Suppressor macrophage treated with lipopolysaccharide for 4 hours (primary cell): Measurements from ENCODE around the gene TIGD3.
A peak's percentile ranks its signal among the peaks of the same experiment; 100 is the strongest.

Source experiments
- DNase-seq: peaks from one replicate; pipeline ENCODE4 v3.0.0-alpha.2; 2020

The TIGD3 gene

GRCh38 chr11:65354265-65355012, at the start of gene TIGD3:
Gene TIGD3, plus strand, starts transcription at chr11:65354751. Its CDS starts 1,058 bp downstream, at chr11:65355809.
- DNase-seq: peak; percentile 96

- no peak for DNase-seq
Measured at GRCh38 chr11:65305501-65306268, 48.9 kb upstream of the TIGD3 start.

- peak; percentile 70 for DNase-seq
Measured at GRCh38 chr11:65307298-65308229, 47.0 kb upstream of the TIGD3 start.

- DNase-seq: peak; percentile 95
Measured at GRCh38 chr11:65308281-65308891, 46.2 kb upstream of the TIGD3 start.

- DNase-seq: peak; percentile 67
Measured at GRCh38 chr11:65309006-65309405, 45.5 kb upstream of the TIGD3 start.

GRCh38 chr11:65310215-65310614, 44.3 kb upstream of the TIGD3 start:
- DNase-seq: no peak

- no peak for DNase-seq
Measured at GRCh38 chr11:65310736-65311135, 43.8 kb upstream of the TIGD3 start.

- DNase-seq: peak; percentile 81
Measured at GRCh38 chr11:65311170-65311678, 43.3 kb upstream of the TIGD3 start.

GRCh38 chr11:65314501-65315203, 39.9 kb upstream of the TIGD3 start, which contains the start of gene CDC42EP2:
Gene CDC42EP2, plus strand, starts transcription at chr11:65314866. Its CDS starts 6,033 bp downstream, at chr11:65320899.
- DNase-seq: peak; percentile 95

GRCh38 chr11:65315204-65315865, 39.2 kb upstream of the TIGD3 start:
- DNase-seq: peak; percentile 83

GRCh38 chr11:65315866-65316226, 38.7 kb upstream of the TIGD3 start:
- no peak for DNase-seq

- DNase-seq: peak; percentile 86
Measured at GRCh38 chr11:65316227-65317024, 38.1 kb upstream of the TIGD3 start.

- DNase-seq: no peak
Measured at GRCh38 chr11:65317025-65317786, 37.3 kb upstream of the TIGD3 start.

- DNase-seq: no peak
Measured at GRCh38 chr11:65320386-65321075, 34.0 kb upstream of the TIGD3 start.

GRCh38 chr11:65321076-65321475, 33.5 kb upstream of the TIGD3 start:
- DNase-seq: no peak

- no peak for DNase-seq
Measured at GRCh38 chr11:65321828-65322485, 32.6 kb upstream of the TIGD3 start.

- no peak for DNase-seq
Measured at GRCh38 chr11:65323813-65324212, 30.7 kb upstream of the TIGD3 start.

- DNase-seq: no peak
Measured at GRCh38 chr11:65325435-65325834, 29.1 kb upstream of the TIGD3 start.
